ENCODE measurements around the gene ACY1. TPM values are rescaled to one million over a fixed set of nuclear protein-coding genes. Genes with fewer than 3 reads are reported as not detected.

ACY1 gene
- total and polyA plus RNA-seq, 10 of the 15 experiments (the other 5 are each of a cell fraction or from before 2014, with no cell fraction given) = 18.5 to 42.2 (median 27.8) TPM

GRCh38 chr3:51982838-51983577 lies at the start of gene ACY1 (continued):
- no peak for TF ChIP-seq HDAC2 (IDR thresholded peaks at IDR 0.05)
- TF ChIP-seq MTA2 (IDR thresholded peaks at IDR 0.05; ENCODE audit: low read depth) = no peak
- TF ChIP-seq RAD51 (IDR thresholded peaks at IDR 0.05) = peak; percentile 45; the same call in 1 of the 2 replicates
- TF ChIP-seq PAX8 (IDR thresholded peaks at IDR 0.05) = no peak
- TF ChIP-seq ZSCAN29 (IDR thresholded peaks at IDR 0.05) = no peak
- no peak for TF ChIP-seq CHD2 (IDR thresholded peaks at IDR 0.05; ENCODE audit: borderline replicate concordance, low read depth, low read length)
- TF ChIP-seq E4F1 (IDR thresholded peaks at IDR 0.05; ENCODE audit: borderline replicate concordance, partially characterized antibody) = no peak
- TF ChIP-seq SMC3 (IDR thresholded peaks at IDR 0.05; ENCODE audit: borderline replicate concordance, low read length) = no peak
- no peak for TF ChIP-seq HDGF (IDR thresholded peaks at IDR 0.05)
- TF ChIP-seq SMARCA5 (IDR thresholded peaks at IDR 0.05) = peak; percentile 21; the same call in 1 of the 2 replicates
- 0 out of 2 replicates have a peak, but pooled peaks have one; percentile 21 for TF ChIP-seq NFYB (IDR thresholded peaks at IDR 0.05; ENCODE audit: insufficient read depth, low read depth, low read length)
- no peak for TF ChIP-seq SREBF2 (IDR thresholded peaks at IDR 0.05; ENCODE audit: low read length)
- TF ChIP-seq CEBPZ (IDR thresholded peaks at IDR 0.05; ENCODE audit: low read depth, low read length) = no peak
- TF ChIP-seq PAX5 (IDR thresholded peaks at IDR 0.05; ENCODE audit: borderline replicate concordance, low read depth, low read length) = no peak
- TF ChIP-seq NKRF (conservative IDR thresholded peaks at IDR 0.05) = peak; percentile 35; the same call in 1 of the 2 replicates
- TF ChIP-seq POLR2AphosphoS5 (IDR thresholded peaks at IDR 0.05; ENCODE audit: low read length) = peak; percentile 71
- no peak for TF ChIP-seq FOXK2 (IDR thresholded peaks at IDR 0.05)
- TF ChIP-seq BCL3 (IDR thresholded peaks at IDR 0.05; ENCODE audit: borderline replicate concordance, insufficient read depth, low read depth, low read length, poor library complexity, severe bottlenecking) = no peak
- no peak for TF ChIP-seq GABPA (IDR thresholded peaks at IDR 0.05; ENCODE audit: low read depth)
- TF ChIP-seq PML (IDR thresholded peaks at IDR 0.05; ENCODE audit: low read length) = peak; percentile 6; the same call in 1 of the 2 replicates
- TF ChIP-seq FOS (IDR thresholded peaks at IDR 0.05; ENCODE audit: borderline replicate concordance, extremely low read depth, insufficient read length) = no peak
- TF ChIP-seq FOXM1 (IDR thresholded peaks at IDR 0.05; ENCODE audit: low read depth, low read length) = no peak
- no peak for TF ChIP-seq CHD4 (IDR thresholded peaks at IDR 0.05)

Data from GM12878 (cell line).